Measurements from ENCODE around the gene ZACN.

The ZACN gene

DNA sequence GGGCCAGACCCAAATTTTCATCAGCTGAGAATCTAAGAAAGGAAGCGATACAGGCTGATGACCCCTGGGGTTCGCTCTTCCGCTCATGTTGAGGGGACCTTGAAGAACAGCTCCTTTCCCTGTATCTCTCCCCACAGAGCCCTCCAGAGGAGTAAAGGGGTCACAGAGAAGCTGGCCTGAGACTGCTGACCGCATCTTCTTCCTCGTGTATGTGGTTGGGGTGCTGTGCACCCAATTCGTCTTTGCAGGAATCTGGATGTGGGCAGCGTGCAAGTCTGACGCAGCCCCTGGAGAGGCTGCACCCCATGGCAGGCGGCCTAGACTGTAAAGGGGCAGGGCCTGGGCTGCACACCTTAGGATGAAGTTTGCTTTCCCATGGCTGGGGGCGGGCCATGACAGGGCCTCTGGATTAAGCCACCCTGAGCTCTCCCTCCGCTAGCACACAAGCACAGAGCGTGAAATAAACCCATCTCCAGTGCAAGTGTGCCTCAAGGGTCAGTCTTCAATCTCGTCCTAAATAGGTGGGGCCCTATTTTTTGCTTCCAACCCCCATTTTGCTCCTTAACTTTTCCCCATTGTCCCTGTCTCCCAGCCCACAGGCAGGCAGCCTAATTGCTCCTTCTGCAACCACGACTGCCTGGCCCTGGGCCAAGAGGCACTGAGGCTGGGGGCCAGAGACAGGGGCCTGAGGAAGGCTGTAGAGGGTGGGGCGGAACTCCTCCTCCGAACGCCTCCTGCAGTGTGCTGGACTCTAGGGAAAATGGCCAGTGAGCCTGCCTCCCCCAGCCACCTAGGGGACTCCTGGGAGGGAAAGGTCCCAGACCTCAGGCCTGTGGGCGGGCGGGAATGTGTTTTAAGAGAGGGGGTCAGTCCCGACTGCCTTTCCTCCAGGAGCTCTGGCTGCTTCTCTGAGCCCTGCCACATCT, 3.6 kb downstream of the ZACN start:
- no peak for DNase-seq (ENCODE audit: low read depth in 2 of 2)

- no peak for DNase-seq (ENCODE audit: low read depth in 2 of 2)
Observed at GRCh38 chr17:76083536-76084182, 4.7 kb downstream of the ZACN start.

- DNase-seq (ENCODE audit: low read depth in 2 of 2), result no peak
Observed at GRCh38 chr17:76085066-76085730, 6.2 kb downstream of the ZACN start.

GRCh38 chr17:76085731-76086366, 6.9 kb downstream of the ZACN start:
- no peak for DNase-seq (ENCODE audit: low read depth in 2 of 2)

GRCh38 chr17:76086384-76086783, 7.4 kb downstream of the ZACN start:
- no peak for DNase-seq (ENCODE audit: low read depth in 2 of 2)

DNA sequence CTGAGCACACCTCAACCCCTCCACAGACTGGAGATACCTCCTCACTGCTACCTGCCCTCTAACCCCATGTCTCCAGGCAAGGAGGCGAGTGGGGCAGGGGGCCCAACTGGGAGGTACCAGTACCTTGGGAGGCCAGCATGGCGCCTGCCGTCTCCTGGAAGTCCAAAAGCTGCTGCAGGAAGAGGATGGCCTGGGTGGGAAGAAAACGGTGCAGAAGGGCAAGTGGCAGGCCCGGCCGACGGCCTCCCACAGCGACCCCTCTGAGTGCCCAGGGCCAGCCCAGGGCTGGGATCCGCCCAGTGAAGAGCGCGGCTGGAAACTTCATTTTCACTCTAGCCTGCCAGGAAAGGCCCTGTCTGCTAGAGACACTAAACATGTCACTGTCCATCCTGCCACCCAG, 8.5 kb downstream of the ZACN start:
- DNase-seq (ENCODE audit: low read depth in 2 of 2), result no peak

DNA sequence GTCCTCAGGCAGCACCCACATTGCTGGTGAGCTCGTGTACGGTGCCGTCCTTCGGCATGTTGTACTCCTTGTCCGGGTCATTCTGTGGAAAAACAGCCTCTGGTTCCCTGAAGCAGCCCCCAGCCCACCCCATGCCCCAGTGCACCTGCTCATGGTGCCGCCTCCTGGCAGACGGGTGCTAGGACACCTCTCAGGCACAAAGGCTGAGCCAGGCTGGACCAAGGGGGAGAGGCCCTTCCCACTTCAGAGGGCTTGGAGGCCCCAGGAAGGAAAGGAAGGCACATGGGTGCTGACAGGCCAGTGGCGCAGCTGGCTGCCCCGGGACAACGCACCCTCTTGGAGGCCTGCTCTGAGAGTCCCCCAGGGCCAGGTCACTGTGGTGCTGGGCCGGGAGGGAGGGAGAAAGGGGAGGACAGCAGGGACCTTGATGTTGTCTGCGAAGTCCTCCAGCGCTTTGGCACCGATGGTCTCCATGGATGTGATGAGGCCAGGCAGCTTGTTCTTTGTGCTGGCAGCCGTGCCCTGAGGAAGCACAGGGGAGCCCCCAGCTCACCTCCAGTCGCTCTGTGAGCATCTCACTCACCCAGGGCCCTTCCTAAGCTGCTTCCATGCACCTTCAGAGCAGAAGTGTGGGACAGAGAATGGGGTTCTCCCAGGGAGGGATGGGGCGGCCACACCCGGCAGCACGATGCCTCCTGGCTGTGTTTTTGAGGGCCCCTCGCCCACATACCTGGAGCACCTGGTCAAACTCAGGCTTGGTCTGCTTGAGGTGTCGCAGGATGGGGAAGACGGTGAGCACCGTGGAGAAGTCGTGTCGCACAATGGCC, 9.3 kb downstream of the ZACN start:
- DNase-seq (ENCODE audit: low read depth in 2 of 2), result no peak

DNA sequence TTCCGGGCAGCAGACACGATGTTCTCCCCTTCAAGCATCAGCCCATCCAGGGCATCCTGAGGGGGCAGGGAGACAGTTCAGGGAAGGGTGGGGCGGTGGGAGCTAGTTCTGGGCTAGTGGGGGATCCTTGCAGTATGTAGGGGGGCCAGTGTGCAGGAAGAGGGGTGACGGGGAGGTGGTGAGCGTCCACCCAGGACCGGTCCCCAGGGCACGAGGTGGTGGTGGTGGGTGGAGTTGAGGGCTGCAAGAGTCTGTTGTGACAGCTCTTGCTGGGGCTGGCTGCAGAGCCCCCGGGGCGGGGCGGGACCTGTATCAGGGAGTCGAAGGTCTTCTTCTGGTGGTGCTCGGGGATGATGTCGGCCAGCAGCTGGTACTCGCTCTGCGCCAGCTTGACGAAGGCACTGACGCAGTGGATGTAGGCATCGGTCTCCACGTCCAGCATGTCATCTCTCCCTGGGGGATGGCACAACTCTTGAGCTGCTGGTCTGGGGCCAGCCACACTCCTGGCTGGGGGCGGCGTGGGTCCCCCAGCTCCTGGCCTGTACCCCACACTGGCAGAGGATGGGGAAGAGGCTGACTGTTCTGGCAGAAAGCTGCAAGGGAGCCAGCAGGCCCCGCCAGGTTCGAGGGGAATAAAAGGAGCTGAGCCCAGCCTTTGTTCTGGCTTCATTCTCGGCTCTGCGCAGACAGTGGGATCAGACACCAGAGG, 10.0 kb downstream of the ZACN start:
- no peak for DNase-seq (ENCODE audit: low read depth in 2 of 2)

- no peak for DNase-seq (ENCODE audit: low read depth in 2 of 2)
Observed at GRCh38 chr17:76089680-76090516, 10.9 kb downstream of the ZACN start.

GRCh38 chr17:76090517-76091129, 11.6 kb downstream of the ZACN start:
- no peak for DNase-seq (ENCODE audit: low read depth in 2 of 2)

- no peak for DNase-seq (ENCODE audit: low read depth in 2 of 2)
Observed at GRCh38 chr17:76091526-76092286, 12.7 kb downstream of the ZACN start.

GRCh38 chr17:76092526-76093413, 13.8 kb downstream of the ZACN start:
- DNase-seq (ENCODE audit: low read depth in 2 of 2), result no peak

GRCh38 chr17:76094046-76094445, 15.1 kb downstream of the ZACN start:
- DNase-seq (ENCODE audit: low read depth in 2 of 2), result no peak

- no peak for DNase-seq (ENCODE audit: low read depth in 2 of 2)
Observed at GRCh38 chr17:76095943-76096342, 17.0 kb downstream of the ZACN start.

DNA sequence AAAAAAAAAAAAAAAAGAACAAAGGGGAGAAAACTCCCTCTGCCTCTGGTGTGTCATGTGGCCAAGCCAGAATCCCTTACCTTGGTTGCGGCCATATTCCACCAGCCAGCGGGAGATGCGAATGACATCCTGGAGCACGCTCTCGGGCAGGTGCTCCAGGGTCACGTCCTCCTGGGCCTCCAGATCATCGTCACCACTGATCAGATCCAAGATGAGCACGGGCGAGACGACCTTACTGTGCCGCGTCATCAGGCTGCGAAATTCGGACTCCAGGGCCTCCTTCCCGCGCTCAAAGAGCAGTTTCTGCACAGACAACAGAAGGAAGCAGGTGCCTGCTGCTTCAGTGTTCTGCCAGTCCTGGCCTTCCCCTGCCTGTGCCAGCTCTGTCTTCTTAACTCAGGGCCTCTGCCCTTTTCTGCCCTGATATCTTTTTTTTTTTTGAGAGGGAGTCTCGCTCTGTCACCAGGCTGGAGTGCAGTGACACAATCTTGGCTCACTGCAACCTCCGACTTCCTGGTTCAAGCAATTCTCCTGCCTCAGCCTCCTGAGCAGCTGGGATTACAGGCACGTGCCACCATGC, 18.8 kb downstream of the ZACN start:
- DNase-seq (ENCODE audit: low read depth in 2 of 2), result no peak

DNA sequence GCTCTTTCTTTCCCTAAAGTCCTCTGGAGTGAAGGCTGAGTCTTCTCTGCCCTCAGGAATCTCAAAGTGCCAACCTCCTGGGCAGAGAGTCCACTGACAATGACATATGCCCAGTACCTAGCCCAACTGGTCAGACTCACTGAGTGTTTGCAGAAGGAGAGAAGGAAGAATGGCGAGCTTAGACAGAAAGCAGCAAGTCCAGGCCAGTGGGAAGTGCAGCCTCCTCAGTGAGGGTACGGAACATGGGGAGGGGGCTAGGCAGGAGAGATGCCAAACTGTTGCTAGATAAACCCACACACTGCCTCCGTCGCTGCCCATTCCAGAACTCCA, 23.9 kb downstream of the ZACN start:
- no peak for DNase-seq (ENCODE audit: low read depth in 2 of 2)
